ENCODE results near the gene TBC1D19. TPM values are rescaled to one million over a fixed set of nuclear protein-coding genes. Genes with fewer than 3 reads are reported as not detected.

The TBC1D19 gene
- total and polyA plus RNA-seq, 4 donors: 1.2 to 5.8 (median 2.2) TPM

- TF ChIP-seq MAX (IDR thresholded peaks at IDR 0.05): no peak
- TF ChIP-seq TAF1 (conservative IDR thresholded peaks at IDR 0.05): no peak
- TF ChIP-seq ATF3 (IDR thresholded peaks at IDR 0.05): no peak
- no peak for TF ChIP-seq FOXA1 (IDR thresholded peaks at IDR 0.05)
- TF ChIP-seq RXRA (IDR thresholded peaks at IDR 0.05): no peak
- TF ChIP-seq GABPA (IDR thresholded peaks at IDR 0.05 in 1 of 2, conservative IDR thresholded peaks at IDR 0.05 in 1 of 2): no peak
- no peak for TF ChIP-seq RAD21 (IDR thresholded peaks at IDR 0.05)
- no peak for TF ChIP-seq JUND (IDR thresholded peaks at IDR 0.05)
- no peak for TF ChIP-seq REST (IDR thresholded peaks at IDR 0.05)
- TF ChIP-seq FOXA2 (IDR thresholded peaks at IDR 0.05): no peak
- no peak for TF ChIP-seq CTCF (IDR thresholded peaks at IDR 0.05; ENCODE audit: low read depth, low read length, missing input control)
- TF ChIP-seq NR2F2 (IDR thresholded peaks at IDR 0.05): no peak
- Histone ChIP-seq H3K27me3 (ENCODE audit: control insufficient read depth in 4 of 4, insufficient read depth in 4 of 4, low read length in 3 of 4) (no peaks in the 10 kb centered on the region), H3K4me1 (ENCODE audit: control insufficient read depth in 4 of 4, insufficient read depth in 4 of 4, low read length in 3 of 4) (no peaks in the 10 kb centered on the region), H3K9ac (ENCODE audit: low read depth in 1 of 2, low read length in 2 of 2) (no peak overlapping the region), H3K36me3 (ENCODE audit: control insufficient read depth in 4 of 4, insufficient read depth in 3 of 4, low read depth in 1 of 4, low read length in 3 of 4) (no peaks in the 10 kb centered on the region), H3K27ac (ENCODE audit: low read depth in 1 of 2, low read length in 2 of 2) (no peak overlapping the region), H3K4me3 (ENCODE audit: low read depth in 1 of 3, low read length in 3 of 3) (no peak overlapping the region), H3K9me3 (ENCODE audit: control insufficient read depth in 4 of 4, low read length in 3 of 4) (no peaks in the 10 kb centered on the region)
- WGBS: 97% methylated on average over 2 of the region's 2 CpGs
- DNase-seq (ENCODE audit: low spot score): no peak
Measured at GRCh38 chr4:26779224-26779623, 195.3 kb downstream of the TBC1D19 start.

GRCh38 chr4:26779674-26780073, 195.8 kb downstream of the TBC1D19 start:
- no peaks in the 10 kb centered on the region for H3K27me3 ChIP-seq (ENCODE audit: control insufficient read depth in 4 of 4, insufficient read depth in 4 of 4, low read length in 3 of 4)
- DNase-seq (ENCODE audit: low spot score): no peak
- WGBS: 94% methylated on average over 2 of the region's 2 CpGs
- no peaks in the 10 kb centered on the region for H3K36me3 ChIP-seq (ENCODE audit: control insufficient read depth in 4 of 4, insufficient read depth in 3 of 4, low read depth in 1 of 4, low read length in 3 of 4)
- no peak overlapping the region for H3K27ac ChIP-seq (ENCODE audit: low read depth in 1 of 2, low read length in 2 of 2)
- H3K4me1 ChIP-seq (ENCODE audit: control insufficient read depth in 4 of 4, insufficient read depth in 4 of 4, low read length in 3 of 4): no peaks in the 10 kb centered on the region
- H3K4me3 ChIP-seq (ENCODE audit: low read depth in 1 of 3, low read length in 3 of 3): no peak overlapping the region
- no peaks in the 10 kb centered on the region for H3K9me3 ChIP-seq (ENCODE audit: control insufficient read depth in 4 of 4, low read length in 3 of 4)
- no peak overlapping the region for H3K9ac ChIP-seq (ENCODE audit: low read depth in 1 of 2, low read length in 2 of 2)
- TF ChIP-seq SP1 (IDR thresholded peaks at IDR 0.05) (no peak), JUND (IDR thresholded peaks at IDR 0.05) (no peak), TAF1 (conservative IDR thresholded peaks at IDR 0.05) (no peak), NR2F2 (IDR thresholded peaks at IDR 0.05) (no peak), FOXA1 (IDR thresholded peaks at IDR 0.05) (no peak), YY1 (IDR thresholded peaks at IDR 0.05) (no peak), GABPA (IDR thresholded peaks at IDR 0.05 in 1 of 2, conservative IDR thresholded peaks at IDR 0.05 in 1 of 2) (no peak), EGR1 (IDR thresholded peaks at IDR 0.05; ENCODE audit: low read depth in 2 of 2) (no peak), HNF4A (conservative IDR thresholded peaks at IDR 0.05) (no peak), HNF4G (IDR thresholded peaks at IDR 0.05) (no peak), CTCF (IDR thresholded peaks at IDR 0.05; ENCODE audit: low read depth, low read length, missing input control) (no peak), RXRA (IDR thresholded peaks at IDR 0.05) (no peak), RAD21 (IDR thresholded peaks at IDR 0.05) (no peak), ATF3 (IDR thresholded peaks at IDR 0.05) (no peak), ZBTB33 (IDR thresholded peaks at IDR 0.05) (no peak), MAX (IDR thresholded peaks at IDR 0.05) (no peak)

Data from liver (tissue), 9 donors.